GM06990 (cell line): ENCODE data around the gene KCNG2.

ENCODE experiments used
- DNase-seq: peaks from one replicate; pipeline ENCODE4 v3.0.0-alpha.2; 2011; ENCODE audit not compliant: insufficient read length; ENCODE audit errors: extremely low read depth
- H3K27me3 ChIP-seq: replicated peaks from 2 replicates; pipeline ENCODE4 v1.6.0; 2011; ENCODE audit warnings: low read length; ENCODE audit not compliant: control insufficient read depth, insufficient read depth
- H3K36me3 ChIP-seq: 2 replicates; pipeline ENCODE4 v1.5.1; 2011; ENCODE audit warnings: low read length; ENCODE audit not compliant: control insufficient read depth, insufficient read depth
- H3K4me3 ChIP-seq: replicated peaks from 2 replicates; pipeline ENCODE4 v1.5.1; 2011; ENCODE audit warnings: low read depth, mild to moderate bottlenecking, control low read depth, low read length
- CTCF ChIP-seq: IDR thresholded peaks from 2 replicates; pipeline ENCODE4 v1.5.1; 2011; ENCODE audit warnings: low read length, control low read depth, mild to moderate bottlenecking, inconsistent platforms; ENCODE audit not compliant: insufficient read depth, poor library complexity, severe bottlenecking

Gene KCNG2

GRCh38 chr18:79870301-79871025 lies 72.7 kb downstream of the KCNG2 start:
- TF ChIP-seq CTCF: no peak
- H3K36me3 ChIP-seq: no peaks in the 10 kb centered on the region
- no peaks in the 10 kb centered on the region for H3K27me3 ChIP-seq
- no peak for DNase-seq
- no peak overlapping the region for H3K4me3 ChIP-seq

- DNase-seq: no peak
- H3K27me3 ChIP-seq: no peaks in the 10 kb centered on the region
- H3K36me3 ChIP-seq: no peaks in the 10 kb centered on the region
- no peak for TF ChIP-seq CTCF
- H3K4me3 ChIP-seq: no peak overlapping the region
Measured at GRCh38 chr18:79871026-79871390, 73.3 kb downstream of the KCNG2 start.

- Histone ChIP-seq H3K36me3 (no peaks in the 10 kb centered on the region), H3K4me3 (no peak overlapping the region), H3K27me3 (no peaks in the 10 kb centered on the region)
- TF ChIP-seq CTCF: no peak
- no peak for DNase-seq
Measured at GRCh38 chr18:79871481-79872091, 73.8 kb downstream of the KCNG2 start.

- DNase-seq: no peak
- Histone ChIP-seq H3K36me3 (no peaks in the 10 kb centered on the region), H3K4me3 (no peak overlapping the region), H3K27me3 (no peaks in the 10 kb centered on the region)
- TF ChIP-seq CTCF: no peak
Measured at GRCh38 chr18:79872527-79873444, 75.0 kb downstream of the KCNG2 start.

GRCh38 chr18:79873449-79874110 lies 75.8 kb downstream of the KCNG2 start:
- no peak for DNase-seq
- Histone ChIP-seq H3K4me3 (no peak overlapping the region), H3K36me3 (no peaks in the 10 kb centered on the region), H3K27me3 (no peaks in the 10 kb centered on the region)
- TF ChIP-seq CTCF: no peak
